Endodermal cell (in vitro differentiated cells): ENCODE results near the gene GAS7. TPM values are rescaled to one million over a fixed set of nuclear protein-coding genes. Genes with fewer than 3 reads are reported as not detected.

ENCODE experiments used
- DNase-seq: peaks from one replicate; pipeline ENCODE4 v3.0.0-alpha.2; 2017
- H3K27ac ChIP-seq: 2 replicates; pipeline ENCODE4 v1.5.1; 2013; ENCODE audit warnings: mild to moderate bottlenecking, low read depth, low read length, moderate library complexity
- H3K27me3 ChIP-seq: 2 replicates; pipeline ENCODE4 v1.6.1; 2013; ENCODE audit warnings: mild to moderate bottlenecking, low read length, moderate library complexity; ENCODE audit not compliant: insufficient read depth, control insufficient read depth, poor library complexity, severe bottlenecking
- H3K36me3 ChIP-seq: 2 replicates; pipeline ENCODE4 v1.7.0; 2013; ENCODE audit warnings: mild to moderate bottlenecking, low read length, moderate library complexity; ENCODE audit not compliant: control insufficient read depth, insufficient read depth
- H3K4me1 ChIP-seq: one replicate; pipeline ENCODE4 v1.7.0; 2013; ENCODE audit warnings: low read length; ENCODE audit not compliant: control insufficient read depth, insufficient read depth
- H3K4me3 ChIP-seq: 2 replicates; pipeline ENCODE4 v1.5.1; 2013; ENCODE audit warnings: mild to moderate bottlenecking, low read length, moderate library complexity
- H3K9ac ChIP-seq: 2 replicates; pipeline ENCODE4 v1.6.1; 2013; ENCODE audit warnings: mild to moderate bottlenecking, low read length, moderate library complexity; ENCODE audit not compliant: poor library complexity, severe bottlenecking; ENCODE audit errors: extremely low read depth
- H3K9me3 ChIP-seq: 2 replicates; pipeline ENCODE4 v1.6.1; 2013; ENCODE audit warnings: mild to moderate bottlenecking, low read length, moderate library complexity; ENCODE audit not compliant: control insufficient read depth
- H3K27ac Mint-ChIP-seq: 2 replicates; pipeline ENCODE4 v1.8.0; 2020; ENCODE audit warnings: mixed read lengths
- H3K27me3 Mint-ChIP-seq: 2 replicates; pipeline ENCODE4 v1.8.0; 2021; ENCODE audit warnings: mild to moderate bottlenecking, mixed read lengths; ENCODE audit not compliant: insufficient read depth
- H3K36me3 Mint-ChIP-seq: 2 replicates; pipeline ENCODE4 v1.8.0; 2020; ENCODE audit warnings: low read depth, mixed read lengths
- H3K4me1 Mint-ChIP-seq: 2 replicates; pipeline ENCODE4 v1.8.0; 2020; ENCODE audit warnings: mixed read lengths
- H3K4me3 Mint-ChIP-seq: 2 replicates; pipeline ENCODE4 v1.8.0; 2020; ENCODE audit warnings: mild to moderate bottlenecking, moderate library complexity, mixed read lengths
- H3K9me3 Mint-ChIP-seq: 2 replicates; pipeline ENCODE4 v1.8.0; 2020; ENCODE audit warnings: mild to moderate bottlenecking, mixed read lengths
- WGBS, 2 experiments: methylation state at CpG; one replicate each; pipeline versions ENCODE4 v1.1.5 to v1.1.7; 2013; ENCODE audit warnings: missing lambda C conversion rate in 2 of 2, mixed read lengths in 1 of 2; ENCODE audit not compliant: insufficient coverage in 1 of 2, insufficient read length in 1 of 2; 5-methylcytosine and 5-hydroxymethylcytosine counted together
- total RNA-seq, 2 donors: library from RNA; stranded (reverse); fragmentation: NEBNext Ultra II Directional in 1 of 2; extraction: Animal tissue kit (Norgen Biotek cat#: 25700) in 1 of 2; gene quantifications; 2 replicates in 1 of 2; 3 replicates in 1 of 2; pipeline ENCODE4 v1.2.1, GENCODE V29; 2021
- TF ChIP-seq, protein P1 (sequence below): fragments of 200-600 bp; sonication (generic); conservative IDR thresholded peaks from 2 replicates; pipeline ENCODE4 v1.5.0; 2021; ENCODE audit warnings: antibody characterized with exemption, mild to moderate bottlenecking

The GAS7 gene
- total RNA-seq, 2 donors from 2014 or later, result 8.6 to 14.7 TPM

DNA sequence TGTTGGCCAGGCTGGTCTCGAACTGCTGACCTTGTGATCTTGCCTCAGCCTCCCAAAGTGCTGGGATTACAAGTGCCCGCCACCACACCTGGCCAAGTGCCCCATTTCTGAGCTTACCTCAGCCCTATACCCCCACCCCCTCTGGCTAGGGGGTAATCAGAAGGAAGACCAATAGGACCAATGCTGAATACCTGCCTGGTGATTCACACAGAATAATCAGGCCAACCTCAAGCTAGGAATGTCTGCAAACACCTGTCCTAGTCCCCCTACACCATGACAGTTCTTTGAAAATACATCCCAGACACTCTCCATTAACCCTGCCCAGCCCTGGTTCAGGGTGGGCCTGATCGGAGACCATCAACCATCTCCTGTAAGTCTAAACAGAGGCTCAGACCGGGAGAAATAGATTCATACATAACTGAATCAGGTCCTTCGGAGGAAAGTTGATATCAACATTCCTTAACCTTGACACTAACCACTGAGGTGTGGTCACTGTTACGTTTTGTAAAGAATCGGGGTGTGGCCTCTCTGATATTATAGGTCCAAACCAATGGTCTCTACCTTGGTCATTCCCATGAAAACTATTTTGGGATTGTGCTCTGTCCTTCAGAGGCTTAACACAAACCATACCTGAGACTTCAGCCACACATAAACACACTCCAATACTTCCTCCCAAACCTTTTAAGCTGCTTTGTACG, 130.8 kb downstream of the GAS7 start:
- 88 to 90% methylated on average over 6 to 8 of the region's 8 CpGs for WGBS, 2 experiments
- Mint-ChIP-seq H3K9me3 (peaks cover 13% of the 10 kb centered on the region), H3K27me3 (no peaks in the 10 kb centered on the region), H3K4me3 (no peak overlapping the region), H3K36me3 (no peaks in the 10 kb centered on the region), H3K27ac (no peak overlapping the region), H3K4me1 (peaks cover 2% of the 10 kb centered on the region)
- Histone ChIP-seq H3K9me3 (peaks cover 16% of the 10 kb centered on the region), H3K4me3 (no peak overlapping the region), H3K27me3 (no peaks in the 10 kb centered on the region), H3K27ac (no peak overlapping the region), H3K4me1 (no peaks in the 10 kb centered on the region), H3K9ac (no peak overlapping the region), H3K36me3 (no peaks in the 10 kb centered on the region)
- TF ChIP-seq, protein P1, sequence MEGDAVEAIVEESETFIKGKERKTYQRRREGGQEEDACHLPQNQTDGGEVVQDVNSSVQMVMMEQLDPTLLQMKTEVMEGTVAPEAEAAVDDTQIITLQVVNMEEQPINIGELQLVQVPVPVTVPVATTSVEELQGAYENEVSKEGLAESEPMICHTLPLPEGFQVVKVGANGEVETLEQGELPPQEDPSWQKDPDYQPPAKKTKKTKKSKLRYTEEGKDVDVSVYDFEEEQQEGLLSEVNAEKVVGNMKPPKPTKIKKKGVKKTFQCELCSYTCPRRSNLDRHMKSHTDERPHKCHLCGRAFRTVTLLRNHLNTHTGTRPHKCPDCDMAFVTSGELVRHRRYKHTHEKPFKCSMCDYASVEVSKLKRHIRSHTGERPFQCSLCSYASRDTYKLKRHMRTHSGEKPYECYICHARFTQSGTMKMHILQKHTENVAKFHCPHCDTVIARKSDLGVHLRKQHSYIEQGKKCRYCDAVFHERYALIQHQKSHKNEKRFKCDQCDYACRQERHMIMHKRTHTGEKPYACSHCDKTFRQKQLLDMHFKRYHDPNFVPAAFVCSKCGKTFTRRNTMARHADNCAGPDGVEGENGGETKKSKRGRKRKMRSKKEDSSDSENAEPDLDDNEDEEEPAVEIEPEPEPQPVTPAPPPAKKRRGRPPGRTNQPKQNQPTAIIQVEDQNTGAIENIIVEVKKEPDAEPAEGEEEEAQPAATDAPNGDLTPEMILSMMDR, result no peak
- no peak for DNase-seq

DNA sequence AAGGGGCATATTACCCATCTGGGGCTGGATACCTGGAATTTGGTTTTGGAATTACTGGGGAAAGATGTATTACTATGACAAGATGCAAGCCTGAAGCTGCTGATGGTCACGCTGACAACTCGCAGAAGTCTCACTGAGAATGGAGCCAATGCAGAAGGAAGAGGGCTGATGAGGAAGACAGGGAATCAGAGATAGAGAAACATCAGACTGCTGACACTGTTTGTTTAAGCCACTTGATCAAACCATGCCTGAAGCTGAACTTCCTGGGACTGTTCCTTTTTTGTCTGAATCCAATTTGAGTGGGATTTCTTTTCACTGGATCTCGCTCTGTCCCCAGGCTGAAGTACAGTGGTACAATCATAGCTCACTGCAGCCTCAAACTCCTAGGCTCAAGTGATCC, 133.9 kb downstream of the GAS7 start:
- peaks cover 13% of the 10 kb centered on the region for H3K9me3 Mint-ChIP-seq

DNA sequence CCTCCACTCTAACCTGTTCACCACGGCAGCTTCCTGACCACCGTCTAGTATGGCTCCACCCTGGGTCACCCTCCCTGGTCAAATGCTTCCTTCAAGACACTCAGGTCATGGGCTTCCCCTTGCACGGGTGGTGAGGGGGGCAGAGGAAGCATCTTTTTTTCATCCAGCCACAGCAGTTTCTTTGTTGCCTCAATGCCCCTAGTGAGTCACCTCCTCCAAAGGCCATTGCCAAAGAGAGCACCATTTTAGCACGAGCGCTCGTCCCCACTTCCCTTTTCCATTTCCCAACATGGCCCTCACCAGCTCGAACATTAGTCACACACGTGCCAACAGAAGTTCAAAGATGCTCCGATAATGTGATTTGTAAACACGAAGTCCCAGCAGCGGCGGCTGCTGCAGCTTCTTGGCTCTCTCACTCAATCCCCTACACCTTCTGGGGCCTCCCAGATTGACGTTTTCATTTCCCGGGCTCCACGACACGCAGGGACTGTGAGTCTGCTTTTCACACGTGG, 134.6 kb downstream of the GAS7 start:
- H3K4me3 ChIP-seq, result no peak overlapping the region
- H3K9ac ChIP-seq, result no peak overlapping the region
- Mint-ChIP-seq H3K27me3 (no peaks in the 10 kb centered on the region), H3K9me3 (peaks cover 13% of the 10 kb centered on the region), H3K36me3 (no peaks in the 10 kb centered on the region), H3K27ac (no peak overlapping the region), H3K4me3 (no peak overlapping the region), H3K4me1 (peaks cover 2% of the 10 kb centered on the region)
- no peaks in the 10 kb centered on the region for H3K4me1 ChIP-seq
- H3K36me3 ChIP-seq, result no peaks in the 10 kb centered on the region
- WGBS, 2 experiments, result 86 to 88% methylated on average over 15 to 17 of the region's 17 CpGs
- DNase-seq, result no peak
- TF ChIP-seq, protein P1, result no peak
- no peaks in the 10 kb centered on the region for H3K27me3 ChIP-seq
- no peak overlapping the region for H3K27ac ChIP-seq
- peaks cover 16% of the 10 kb centered on the region for H3K9me3 ChIP-seq

More for the DNA sequence above, 133.9 kb downstream of the GAS7 start:
- Histone ChIP-seq H3K27me3 (no peaks in the 10 kb centered on the region), H3K27ac (no peak overlapping the region), H3K4me1 (no peaks in the 10 kb centered on the region), H3K9me3 (peaks cover 16% of the 10 kb centered on the region), H3K9ac (no peak overlapping the region), H3K4me3 (no peak overlapping the region), H3K36me3 (no peaks in the 10 kb centered on the region)
- Mint-ChIP-seq H3K4me1 (peaks cover 2% of the 10 kb centered on the region), H3K27ac (no peak overlapping the region), H3K27me3 (no peaks in the 10 kb centered on the region), H3K4me3 (no peak overlapping the region), H3K36me3 (no peaks in the 10 kb centered on the region)
- no peak for DNase-seq
- WGBS, 2 experiments, result 93 to 100% methylated on average over 3 of the region's 3 CpGs
- TF ChIP-seq, protein P1, result no peak
